Endothelial cell (in vitro differentiated cells): ENCODE data around the gene RAPGEF4. TPM values are rescaled to one million over a fixed set of nuclear protein-coding genes. Genes with fewer than 3 reads are reported as not detected.

Experiments used
- DNase-seq: peaks from one replicate; pipeline ENCODE4 v3.0.0; 2021; ENCODE audit warnings: low spot score
- H3K27ac Mint-ChIP-seq: one replicate; pipeline ENCODE4 v1.8.0; 2021; ENCODE audit warnings: mixed read lengths, inconsistent platforms; ENCODE audit not compliant: unreplicated experiment
- H3K27me3 Mint-ChIP-seq: one replicate; pipeline ENCODE4 v1.8.0; 2021; ENCODE audit warnings: mild to moderate bottlenecking, moderate library complexity, mixed read lengths, inconsistent platforms; ENCODE audit not compliant: unreplicated experiment
- H3K36me3 Mint-ChIP-seq: one replicate; pipeline ENCODE4 v1.8.0; 2021; ENCODE audit warnings: mild to moderate bottlenecking, low read depth, mixed read lengths, inconsistent platforms; ENCODE audit not compliant: unreplicated experiment
- H3K4me1 Mint-ChIP-seq: one replicate; pipeline ENCODE4 v1.8.0; 2021; ENCODE audit warnings: mild to moderate bottlenecking, mixed read lengths, inconsistent platforms; ENCODE audit not compliant: unreplicated experiment
- H3K4me3 Mint-ChIP-seq: one replicate; pipeline ENCODE4 v1.8.0; 2021; ENCODE audit warnings: mild to moderate bottlenecking, mixed read lengths, inconsistent platforms; ENCODE audit not compliant: unreplicated experiment
- H3K9me3 Mint-ChIP-seq: one replicate; pipeline ENCODE4 v1.8.0; 2021; ENCODE audit warnings: mixed read lengths, inconsistent platforms; ENCODE audit not compliant: unreplicated experiment
- CTCF ChIP-seq: fragments of 200-600 bp; sonication (generic); IDR thresholded peaks from one replicate; pipeline ENCODE4 v1.5.0; 2021; ENCODE audit warnings: antibody characterized with exemption; ENCODE audit not compliant: unreplicated experiment
- total RNA-seq: library from RNA; stranded (reverse); fragmentation: NEBNext Ultra II Directional; extraction: Animal tissue kit (Norgen Biotek cat#: 25700); gene quantifications from one replicate; pipeline ENCODE4 v1.2.1, GENCODE V29; 2021; ENCODE audit not compliant: unreplicated experiment

The RAPGEF4 gene
- total RNA-seq, 1 donor from 2014 or later = 7.5 TPM

- Mint-ChIP-seq H3K4me1 (peaks cover 3% of the 10 kb centered on the region), H3K27ac (no peak overlapping the region), H3K27me3 (no peaks in the 10 kb centered on the region), H3K9me3 (no peaks in the 10 kb centered on the region), H3K4me3 (no peak overlapping the region), H3K36me3 (no peaks in the 10 kb centered on the region)
- DNase-seq = no peak
- TF ChIP-seq CTCF = no peak
These were observed 209.3 kb downstream of the RAPGEF4 start for GRCh38 chr2:172944794-172945509.

DNA sequence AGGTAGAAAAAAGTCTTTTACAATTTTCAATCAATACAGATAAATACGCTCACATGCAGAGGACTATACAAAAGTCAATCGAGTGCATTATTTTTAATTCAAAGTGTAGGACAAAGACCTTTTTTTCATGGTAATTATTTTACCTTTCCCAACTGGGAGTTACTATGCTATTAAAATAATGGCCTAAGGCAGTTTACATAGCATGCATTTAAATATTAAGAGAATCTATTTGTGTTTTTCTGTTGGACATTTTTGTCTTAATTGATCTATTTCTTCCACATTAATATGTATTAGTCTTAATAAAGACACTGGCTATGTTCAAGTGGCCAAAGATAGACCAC, 209.8 kb downstream of the RAPGEF4 start:
- DNase-seq = no peak
- no peaks in the 10 kb centered on the region for H3K27me3 Mint-ChIP-seq
- no peaks in the 10 kb centered on the region for H3K36me3 Mint-ChIP-seq
- TF ChIP-seq CTCF = no peak
- H3K4me3 Mint-ChIP-seq = no peak overlapping the region
- no peaks in the 10 kb centered on the region for H3K9me3 Mint-ChIP-seq
- no peak overlapping the region for H3K27ac Mint-ChIP-seq
- H3K4me1 Mint-ChIP-seq = peaks cover 3% of the 10 kb centered on the region

GRCh38 chr2:172947461-172948153, 212.0 kb downstream of the RAPGEF4 start:
- no peaks in the 10 kb centered on the region for H3K27me3 Mint-ChIP-seq
- no peak overlapping the region for H3K27ac Mint-ChIP-seq
- no peak for DNase-seq
- no peak for TF ChIP-seq CTCF
- no peaks in the 10 kb centered on the region for H3K36me3 Mint-ChIP-seq
- peaks cover 8% of the 10 kb centered on the region for H3K4me1 Mint-ChIP-seq
- H3K9me3 Mint-ChIP-seq = no peaks in the 10 kb centered on the region
- no peak overlapping the region for H3K4me3 Mint-ChIP-seq

- no peak for DNase-seq
- Mint-ChIP-seq H3K4me3 (no peak overlapping the region), H3K27ac (no peak overlapping the region), H3K36me3 (no peaks in the 10 kb centered on the region), H3K27me3 (no peaks in the 10 kb centered on the region), H3K4me1 (peaks cover 4% of the 10 kb centered on the region), H3K9me3 (no peaks in the 10 kb centered on the region)
- no peak for TF ChIP-seq CTCF
These were observed 213.9 kb downstream of the RAPGEF4 start for GRCh38 chr2:172949522-172949921.

DNA sequence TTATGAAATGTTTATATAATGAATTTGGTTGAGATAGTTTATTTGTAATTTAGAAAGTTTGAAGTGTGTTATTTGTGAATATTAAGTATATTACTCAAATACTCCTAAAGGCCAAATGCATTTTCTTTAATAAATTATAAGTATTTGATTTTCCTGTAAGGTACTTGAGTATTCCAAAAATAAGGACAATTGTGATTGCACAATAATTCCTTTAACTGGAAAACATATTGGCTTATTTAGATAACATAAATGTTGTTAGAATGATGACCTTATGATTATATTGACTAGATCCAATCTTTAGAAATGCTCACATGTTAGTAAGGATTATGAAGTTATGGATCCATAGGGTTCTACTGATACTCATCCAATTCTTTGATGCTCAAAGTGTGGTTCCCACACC, 214.9 kb downstream of the RAPGEF4 start:
- no peak overlapping the region for H3K27ac Mint-ChIP-seq

More for the DNA sequence above, 214.9 kb downstream of the RAPGEF4 start:
- DNase-seq = no peak
- TF ChIP-seq CTCF = no peak
- Mint-ChIP-seq H3K4me3 (no peak overlapping the region), H3K4me1 (peaks cover 4% of the 10 kb centered on the region), H3K27me3 (no peaks in the 10 kb centered on the region), H3K9me3 (no peaks in the 10 kb centered on the region), H3K36me3 (no peaks in the 10 kb centered on the region)
